ENCODE data around the gene MUC2.

MUC2 gene

GRCh38 chr11:1074244-1075221 lies at the start of gene MUC2:
Gene MUC2 (plus strand): TSS chr11:1074874.
- DNase-seq (ENCODE audit: low read depth in 2 of 2) = no peak

- no peak for DNase-seq (ENCODE audit: low read depth in 2 of 2)
These were observed 49.1 kb upstream of the MUC2 start for GRCh38 chr11:1025410-1026162.

DNA sequence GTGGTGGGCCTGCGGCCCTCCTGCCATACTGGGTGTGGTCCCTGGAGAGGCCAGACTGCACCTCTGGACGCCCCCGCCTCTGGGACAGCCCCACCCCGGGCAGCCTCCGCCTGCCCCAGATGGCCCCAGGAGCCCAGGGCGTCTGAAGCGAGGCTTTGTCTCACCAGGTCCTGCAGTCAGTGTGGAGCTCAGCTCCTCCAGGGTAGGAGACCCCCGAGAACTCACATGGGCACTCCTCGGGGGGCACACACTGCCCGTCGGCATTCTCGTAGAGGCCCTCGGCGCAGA lies 48.6 kb upstream of the MUC2 start:
- no peak for DNase-seq (ENCODE audit: low read depth in 2 of 2)

DNA sequence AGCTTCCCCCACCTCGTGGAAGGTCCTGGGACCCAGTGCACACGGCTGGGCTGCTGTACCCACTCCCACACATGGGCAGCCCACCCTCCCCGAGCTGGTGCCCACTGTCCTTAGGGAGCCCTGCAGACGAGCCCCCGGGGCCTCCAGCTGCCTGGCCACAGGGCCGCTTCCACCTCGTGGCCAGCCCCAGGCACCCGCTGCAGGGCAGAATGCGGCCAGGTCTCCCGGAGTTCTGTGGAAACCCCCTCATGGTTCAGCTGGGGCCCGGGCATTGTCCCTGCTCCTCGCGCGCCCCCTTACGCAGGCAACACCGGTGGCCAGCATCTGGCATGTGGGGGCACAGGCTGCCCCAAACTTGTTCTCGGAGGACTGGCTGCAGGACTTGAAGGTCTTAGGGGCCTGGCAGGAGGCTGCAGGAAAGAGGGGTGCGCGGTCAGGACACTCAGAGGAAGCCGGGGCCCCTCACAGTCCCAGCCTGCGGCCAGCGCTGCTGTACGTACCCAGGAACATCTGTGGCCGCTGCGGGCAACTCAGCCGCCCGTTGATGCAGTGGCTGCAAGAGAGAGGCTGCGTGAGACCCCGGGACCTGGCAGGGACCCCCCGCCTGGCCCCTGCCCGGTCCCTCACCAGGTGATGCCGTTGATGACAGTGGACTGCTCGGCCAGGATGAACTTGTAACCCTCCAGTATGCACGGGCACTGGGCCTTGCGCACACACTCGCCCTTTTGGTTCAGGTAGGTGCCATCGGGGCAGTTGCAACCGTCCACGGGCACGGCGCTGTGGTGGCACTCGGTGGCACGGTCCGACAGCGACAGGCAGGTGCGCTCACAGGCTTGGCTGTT lies 47.8 kb upstream of the MUC2 start:
- DNase-seq (ENCODE audit: low read depth in 2 of 2) = no peak

DNA sequence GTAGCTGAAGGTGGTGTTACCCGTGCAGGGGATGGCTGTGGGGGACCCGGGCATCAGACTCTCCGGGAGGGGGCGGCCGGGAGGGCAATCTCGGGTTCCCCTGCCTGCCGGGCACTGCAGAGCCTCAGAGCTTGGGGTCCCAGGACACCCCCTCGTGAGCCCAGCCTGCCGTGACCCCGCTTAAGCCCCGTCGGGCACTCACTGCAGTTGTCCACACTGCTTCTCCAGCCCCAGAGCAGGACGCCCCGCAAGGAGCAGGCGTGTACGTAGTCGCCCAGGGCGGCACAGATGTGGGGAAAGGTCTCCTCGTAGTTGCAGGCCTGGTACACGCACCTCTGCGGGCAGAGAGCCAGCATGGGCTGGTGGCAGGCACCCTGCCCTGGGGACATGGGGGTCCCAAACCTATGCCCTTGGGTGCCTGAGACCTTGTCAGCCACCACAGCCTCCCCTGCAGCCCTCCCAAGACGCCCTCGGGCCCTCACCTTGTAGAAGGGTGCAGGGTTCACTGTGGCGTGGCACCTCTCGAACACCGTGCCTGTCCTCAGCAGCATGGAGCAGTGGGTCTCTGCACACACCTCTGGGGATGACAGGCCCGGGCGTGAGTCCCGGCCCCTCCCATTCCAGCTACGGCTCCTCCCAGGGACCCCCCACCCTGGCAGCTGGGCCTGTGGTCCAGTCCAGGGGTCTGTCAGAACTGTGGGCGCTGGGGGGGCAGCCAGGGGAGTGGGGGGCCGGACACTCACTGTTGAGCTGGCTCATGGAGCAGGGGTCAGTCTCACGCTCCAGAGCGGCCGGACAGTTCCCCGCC lies 47.0 kb upstream of the MUC2 start:
- DNase-seq (ENCODE audit: low read depth in 2 of 2) = no peak

GRCh38 chr11:1028291-1028540 lies 46.5 kb upstream of the MUC2 start:
- DNase-seq (ENCODE audit: low read depth in 2 of 2) = no peak

DNA sequence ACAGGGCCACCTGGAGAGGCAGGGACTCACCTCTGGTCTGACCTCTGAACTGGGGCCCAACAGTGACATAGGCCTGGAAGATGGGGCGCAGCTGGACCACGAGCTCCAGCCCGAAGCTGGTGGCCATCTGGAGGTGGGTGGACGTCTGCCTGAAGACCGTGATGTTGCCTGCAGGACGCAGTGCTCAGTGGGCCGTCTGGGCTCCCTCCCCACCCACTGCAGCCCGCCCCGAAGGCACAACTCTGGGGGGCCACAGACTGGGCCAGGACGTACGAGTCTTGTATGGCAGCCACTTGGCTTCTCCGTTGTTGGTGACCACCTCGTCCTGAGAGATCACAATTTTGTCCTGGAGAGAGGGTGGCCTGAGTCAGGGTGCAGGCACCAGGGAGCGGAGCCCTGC lies 46.1 kb upstream of the MUC2 start:
- DNase-seq (ENCODE audit: low read depth in 2 of 2) = no peak

GRCh38 chr11:1029051-1029450 lies 45.6 kb upstream of the MUC2 start:
- DNase-seq (ENCODE audit: low read depth in 2 of 2) = no peak

GRCh38 chr11:1029654-1030053 lies 45.0 kb upstream of the MUC2 start:
- DNase-seq (ENCODE audit: low read depth in 2 of 2) = no peak

GRCh38 chr11:1030086-1030485 lies 44.6 kb upstream of the MUC2 start:
- no peak for DNase-seq (ENCODE audit: low read depth in 2 of 2)

DNA sequence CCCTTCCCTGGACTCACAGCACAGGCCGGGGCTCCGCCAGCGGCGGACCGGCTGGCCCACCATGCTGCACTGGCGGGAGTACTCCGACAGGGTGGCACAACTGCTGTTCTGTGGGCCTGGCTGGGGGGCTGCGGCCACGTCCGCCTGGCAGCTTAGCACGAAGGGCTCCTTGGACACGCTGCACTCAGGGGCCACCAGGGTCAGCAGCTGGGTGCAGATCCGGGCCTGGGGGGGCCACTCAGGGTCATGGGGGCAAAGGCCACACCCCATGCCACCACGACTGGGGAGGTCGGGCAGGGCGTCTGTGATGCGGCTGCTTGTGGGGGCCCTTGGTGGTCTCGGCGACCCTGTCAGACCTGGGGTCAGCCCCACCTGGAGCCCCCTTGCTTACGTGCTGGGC lies 44.1 kb upstream of the MUC2 start:
- DNase-seq (ENCODE audit: low read depth in 2 of 2) = no peak

- no peak for DNase-seq (ENCODE audit: low read depth in 2 of 2)
These were observed 43.4 kb upstream of the MUC2 start for GRCh38 chr11:1031121-1031899.

GRCh38 chr11:1032310-1032891 lies 42.3 kb upstream of the MUC2 start:
- no peak for DNase-seq (ENCODE audit: low read depth in 2 of 2)

DNA sequence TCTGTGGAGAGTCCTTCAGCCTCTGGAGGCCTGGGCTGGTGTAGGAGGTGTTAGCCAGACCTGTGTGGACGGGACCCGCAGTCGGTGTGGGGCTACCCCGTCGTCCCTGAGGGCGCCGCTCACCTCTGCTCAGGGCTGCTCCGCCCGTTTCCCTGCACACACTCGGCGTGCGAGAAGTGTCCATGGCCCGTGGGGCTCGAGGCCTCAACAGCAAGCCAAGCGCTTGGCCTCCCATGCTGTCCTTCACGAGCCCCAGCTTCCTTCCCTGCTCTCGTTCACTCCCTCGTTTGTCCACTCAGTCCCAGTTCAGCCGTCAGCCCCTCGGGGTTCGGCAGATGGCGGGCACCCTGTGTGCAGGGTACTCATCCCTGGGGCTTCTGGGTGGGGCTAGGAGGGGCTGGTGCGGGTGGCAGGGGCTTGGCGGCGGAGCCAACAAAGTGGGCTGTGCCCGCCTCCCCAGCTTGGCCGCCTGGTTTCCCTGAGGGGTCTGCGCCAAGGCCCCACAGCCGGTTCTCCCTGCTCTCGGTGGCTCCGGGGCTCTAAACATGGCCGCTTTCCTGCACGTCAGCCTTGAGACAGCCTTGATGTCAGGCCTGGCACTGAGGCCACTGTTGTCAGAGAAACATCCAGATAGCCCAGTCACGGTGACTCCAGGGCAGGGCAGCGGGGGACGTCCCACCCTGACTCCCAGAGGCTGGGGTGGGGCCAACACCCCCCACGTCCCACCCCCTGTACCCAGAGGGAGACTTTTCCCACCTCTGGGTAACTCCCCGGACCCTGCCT lies 41.5 kb upstream of the MUC2 start:
- no peak for DNase-seq (ENCODE audit: low read depth in 2 of 2)

- DNase-seq (ENCODE audit: low read depth in 2 of 2) = no peak
These were observed 40.7 kb upstream of the MUC2 start for GRCh38 chr11:1034001-1034400.

- DNase-seq (ENCODE audit: low read depth in 2 of 2) = no peak
These were observed 40.0 kb upstream of the MUC2 start for GRCh38 chr11:1034456-1035295.

- DNase-seq (ENCODE audit: low read depth in 2 of 2) = no peak
These were observed 38.9 kb upstream of the MUC2 start for GRCh38 chr11:1035577-1036283.

- no peak for DNase-seq (ENCODE audit: low read depth in 2 of 2)
These were observed 38.3 kb upstream of the MUC2 start, which contains the start of gene MUC6 for GRCh38 chr11:1036303-1036923. Gene MUC6 (minus strand): TSS chr11:1036718. CDS start chr11:1036655, 63 bp downstream.

All from activated CD8-positive, alpha-beta memory T cell treated with anti-CD3 and anti-CD28 coated beads for 4 hours (primary cell).